ENCODE results near the gene TENM4. TPM values are rescaled to one million over a fixed set of nuclear protein-coding genes. Genes with fewer than 3 reads are reported as not detected.
A peak's percentile ranks its signal among the peaks of the same experiment; 100 is the strongest.

Gene TENM4
- polyA plus RNA-seq, 1 experiment, result 5.5 TPM

DNA sequence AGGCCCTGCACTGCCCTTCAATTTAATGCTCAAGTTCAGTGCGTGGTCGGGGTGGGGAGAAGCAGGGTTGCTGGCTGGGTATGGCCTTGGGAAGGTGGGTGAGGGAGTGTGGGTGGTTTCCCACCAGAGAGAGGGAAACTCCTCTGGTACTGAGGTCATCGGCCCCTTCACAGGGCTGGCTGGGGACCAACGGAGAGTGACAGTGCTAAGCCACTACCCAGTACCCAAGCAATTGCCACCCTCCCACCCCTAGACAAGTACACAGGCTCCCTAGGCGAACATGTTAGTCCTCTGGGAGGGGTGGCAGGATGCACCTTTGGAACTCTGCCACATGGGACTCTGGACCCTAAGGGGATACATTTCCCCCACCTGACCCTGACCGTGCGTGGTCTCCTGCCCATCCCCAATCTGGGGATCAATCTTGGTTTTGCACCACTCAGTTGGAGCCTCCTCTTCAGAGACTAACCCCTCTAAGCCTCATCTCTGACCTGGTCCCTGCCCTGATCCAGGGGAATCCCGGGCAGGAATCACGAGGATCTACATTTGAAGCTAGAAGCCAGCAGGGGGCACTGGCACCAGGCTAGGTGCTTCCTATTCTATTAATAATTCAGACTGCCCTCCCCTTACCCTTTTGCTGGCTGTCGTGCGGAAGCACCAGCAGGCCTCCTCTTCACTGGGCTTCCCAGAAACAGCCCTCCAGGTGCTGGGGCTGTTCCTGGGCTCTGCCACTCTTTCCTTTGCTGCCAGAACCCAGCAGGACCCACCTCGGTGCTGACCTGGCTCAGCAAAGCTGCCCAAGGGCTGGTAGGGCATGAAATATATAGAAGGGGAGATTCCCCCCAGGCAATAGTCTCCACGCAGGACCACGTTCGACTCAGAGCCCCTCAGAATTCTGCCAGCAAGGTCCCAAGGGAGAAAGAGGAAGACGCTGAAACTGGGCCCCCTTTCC, 377.7 kb downstream of the TENM4 start:
- ChIA-PET POLR2A (interaction anchor here (0.5 kb wide), 1 partner anchor 23 kb away, joined by 3 read pairs; no protein-coding TSS in a partner anchor), CTCF (interaction anchor here (0.9 to 1.6 kb wide), 7 partner anchors 10 to 418 kb away, joined by 3 to 4 read pairs (median 3); no protein-coding TSS in a partner anchor)
- Histone ChIP-seq H3K27me3 (ENCODE audit: control insufficient read depth, insufficient read depth, low read length) (no peaks in the 10 kb centered on the region), H3K9me3 (ENCODE audit: control insufficient read depth, insufficient read depth, low read length) (no peaks in the 10 kb centered on the region; the same call in 1 of the 2 replicates), H3K27ac (ENCODE audit: low read depth, low read length) (no peak overlapping the region), H3K4me3 (ENCODE audit: low read depth, low read length) (no peak overlapping the region)
- TF ChIP-seq, protein P1, sequence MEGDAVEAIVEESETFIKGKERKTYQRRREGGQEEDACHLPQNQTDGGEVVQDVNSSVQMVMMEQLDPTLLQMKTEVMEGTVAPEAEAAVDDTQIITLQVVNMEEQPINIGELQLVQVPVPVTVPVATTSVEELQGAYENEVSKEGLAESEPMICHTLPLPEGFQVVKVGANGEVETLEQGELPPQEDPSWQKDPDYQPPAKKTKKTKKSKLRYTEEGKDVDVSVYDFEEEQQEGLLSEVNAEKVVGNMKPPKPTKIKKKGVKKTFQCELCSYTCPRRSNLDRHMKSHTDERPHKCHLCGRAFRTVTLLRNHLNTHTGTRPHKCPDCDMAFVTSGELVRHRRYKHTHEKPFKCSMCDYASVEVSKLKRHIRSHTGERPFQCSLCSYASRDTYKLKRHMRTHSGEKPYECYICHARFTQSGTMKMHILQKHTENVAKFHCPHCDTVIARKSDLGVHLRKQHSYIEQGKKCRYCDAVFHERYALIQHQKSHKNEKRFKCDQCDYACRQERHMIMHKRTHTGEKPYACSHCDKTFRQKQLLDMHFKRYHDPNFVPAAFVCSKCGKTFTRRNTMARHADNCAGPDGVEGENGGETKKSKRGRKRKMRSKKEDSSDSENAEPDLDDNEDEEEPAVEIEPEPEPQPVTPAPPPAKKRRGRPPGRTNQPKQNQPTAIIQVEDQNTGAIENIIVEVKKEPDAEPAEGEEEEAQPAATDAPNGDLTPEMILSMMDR (IDR thresholded peaks at IDR 0.05; ENCODE audit: low read depth, low read length), result peak; percentile 60
- no peak for DNase-seq (ENCODE audit: low read depth, low spot score)

DNA sequence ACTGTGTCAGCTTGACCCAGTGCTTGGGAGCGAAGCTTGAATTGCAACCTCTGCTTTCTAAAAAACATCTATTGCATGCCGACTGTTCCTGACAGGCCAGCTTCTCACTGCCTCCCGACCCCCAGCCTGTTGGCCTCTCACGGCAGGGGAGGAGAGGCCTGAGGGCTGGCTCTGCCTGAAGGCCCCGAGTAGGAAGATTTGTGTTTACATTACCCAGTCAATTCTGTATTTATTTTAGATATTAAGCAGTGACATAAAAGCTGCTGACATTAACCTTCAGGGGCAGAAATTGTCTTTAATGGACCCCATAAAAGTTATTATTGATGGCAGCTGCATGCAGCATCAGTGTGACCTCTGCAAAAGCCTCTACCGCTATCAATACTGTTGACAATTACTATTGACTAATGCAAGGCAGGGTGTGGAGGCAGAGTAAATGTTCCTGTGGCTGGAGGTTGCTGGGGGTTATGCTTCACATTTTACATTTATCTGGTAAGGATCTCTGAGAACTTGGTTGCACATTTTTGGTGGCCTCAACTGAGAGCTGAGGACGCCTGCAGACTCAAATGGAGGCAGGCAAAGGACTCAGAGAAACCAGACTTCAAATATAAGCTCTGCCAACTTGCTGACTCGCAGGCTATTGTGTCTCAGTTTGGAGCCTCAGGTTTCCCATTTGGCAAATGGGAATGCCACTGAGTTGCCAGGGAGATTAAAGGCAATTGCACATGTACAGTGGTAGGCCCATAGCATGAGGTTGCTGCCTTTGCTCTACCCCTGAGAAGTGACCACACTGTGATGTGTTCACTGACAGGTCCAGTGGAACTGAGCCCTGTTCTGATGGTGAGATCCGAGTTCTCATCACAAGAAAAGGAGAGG, 380.5 kb downstream of the TENM4 start:
- H3K4me3 ChIP-seq (ENCODE audit: low read depth, low read length), result no peak overlapping the region
- ChIA-PET CTCF (interaction anchor here (1.0 to 1.7 kb wide), 3 partner anchors 15 to 415 kb away, joined by 3 to 7 read pairs (median 7); no protein-coding TSS in a partner anchor), POLR2A (no interaction called here)
- no peak for DNase-seq (ENCODE audit: low read depth, low spot score)
- no peaks in the 10 kb centered on the region for H3K9me3 ChIP-seq (ENCODE audit: control insufficient read depth, insufficient read depth, low read length)
- H3K27me3 ChIP-seq (ENCODE audit: control insufficient read depth, insufficient read depth, low read length), result no peaks in the 10 kb centered on the region
- TF ChIP-seq, protein P1 (IDR thresholded peaks at IDR 0.05; ENCODE audit: low read depth, low read length), result no peak
- no peak overlapping the region for H3K27ac ChIP-seq (ENCODE audit: low read depth, low read length)

DNA sequence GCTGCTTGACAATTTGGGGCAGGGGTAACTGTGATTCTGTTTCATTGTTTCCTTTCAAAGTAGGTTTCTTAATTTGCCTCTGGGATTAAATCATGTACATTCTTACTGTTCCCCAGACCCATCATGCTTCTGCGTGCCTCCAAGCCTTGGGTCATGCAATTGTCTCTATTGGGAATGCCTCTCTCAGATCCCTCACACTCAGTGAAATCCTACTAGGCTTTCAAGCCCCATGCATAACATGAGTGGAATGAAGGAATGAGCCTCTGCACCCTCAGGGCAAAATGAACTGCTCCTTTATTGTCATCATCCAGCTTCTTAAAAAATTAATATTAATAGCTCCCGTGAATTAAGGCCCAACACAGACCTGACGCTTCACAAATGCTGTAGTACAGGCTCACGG, 381.7 kb downstream of the TENM4 start:
- TF ChIP-seq, protein P1 (IDR thresholded peaks at IDR 0.05; ENCODE audit: low read depth, low read length), result no peak
- Histone ChIP-seq H3K4me3 (ENCODE audit: low read depth, low read length) (no peak overlapping the region), H3K27ac (ENCODE audit: low read depth, low read length) (no peak overlapping the region), H3K9me3 (ENCODE audit: control insufficient read depth, insufficient read depth, low read length) (no peaks in the 10 kb centered on the region), H3K27me3 (ENCODE audit: control insufficient read depth, insufficient read depth, low read length) (no peaks in the 10 kb centered on the region)
- CTCF ChIA-PET, result interaction anchor here (1.0 to 2.2 kb wide), 3 partner anchors 16 to 414 kb away, joined by 3 to 7 read pairs (median 5); no protein-coding TSS in a partner anchor
- no peak for DNase-seq (ENCODE audit: low read depth, low spot score)
- POLR2A ChIA-PET, result no interaction called here

- ChIA-PET CTCF (interaction anchor here (0.7 to 7.0 kb wide), 5 partner anchors 13 to 411 kb away, joined by 3 to 46 read pairs (median 4); no protein-coding TSS in a partner anchor), POLR2A (interaction anchor here (0.5 to 1.9 kb wide), 2 partner anchors 37 to 129 kb away, joined by 4 to 7 read pairs; no protein-coding TSS in a partner anchor)
- TF ChIP-seq, protein P1 (IDR thresholded peaks at IDR 0.05; ENCODE audit: low read depth, low read length), result no peak
- H3K27ac ChIP-seq (ENCODE audit: low read depth, low read length), result no peak overlapping the region
- DNase-seq (ENCODE audit: low read depth, low spot score), result no peak
- no peaks in the 10 kb centered on the region for H3K27me3 ChIP-seq (ENCODE audit: control insufficient read depth, insufficient read depth, low read length)
- no peak overlapping the region for H3K4me3 ChIP-seq (ENCODE audit: low read depth, low read length)
- H3K9me3 ChIP-seq (ENCODE audit: control insufficient read depth, insufficient read depth, low read length), result no peaks in the 10 kb centered on the region
Observed at GRCh38 chr11:79055856-79056631, 384.8 kb downstream of the TENM4 start.
